GM19397 (cell line): Measurements from ENCODE around the gene POU6F2.

Experiments
- ATAC-seq: cut with Tn5 transposase; IDR thresholded peaks from one replicate; pipeline ENCODE4 v1.9.1; 2021; ENCODE audit warnings: mild to moderate bottlenecking, moderate library complexity; ENCODE audit not compliant: unreplicated experiment

POU6F2 gene

GRCh38 chr7:39062811-39063210 is 85.1 kb downstream of the POU6F2 start:
- ATAC-seq, result no peak

- ATAC-seq, result no peak
Measured at GRCh38 chr7:39069031-39069430, 91.3 kb downstream of the POU6F2 start.

GRCh38 chr7:39069896-39070881 is 92.5 kb downstream of the POU6F2 start:
- ATAC-seq, result no peak

DNA sequence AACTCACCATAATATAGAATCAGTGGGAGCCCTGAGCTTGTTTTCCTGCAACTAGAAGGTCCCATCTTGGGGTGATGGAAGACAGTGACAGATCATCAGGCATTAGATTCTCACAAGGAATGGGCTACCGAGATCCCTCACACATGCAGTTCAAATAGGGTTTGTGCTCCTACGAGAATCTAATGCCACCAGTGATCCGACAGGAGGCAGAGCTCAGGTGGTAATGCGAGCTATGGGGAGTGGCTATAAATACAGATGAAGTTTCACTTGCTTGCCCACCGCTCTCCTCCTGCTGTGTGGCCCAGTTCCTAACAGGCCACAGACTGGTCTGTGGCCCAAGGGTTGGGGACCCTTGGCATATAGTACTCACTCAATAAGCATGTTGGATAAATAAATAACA is 93.4 kb downstream of the POU6F2 start:
- ATAC-seq, result no peak

DNA sequence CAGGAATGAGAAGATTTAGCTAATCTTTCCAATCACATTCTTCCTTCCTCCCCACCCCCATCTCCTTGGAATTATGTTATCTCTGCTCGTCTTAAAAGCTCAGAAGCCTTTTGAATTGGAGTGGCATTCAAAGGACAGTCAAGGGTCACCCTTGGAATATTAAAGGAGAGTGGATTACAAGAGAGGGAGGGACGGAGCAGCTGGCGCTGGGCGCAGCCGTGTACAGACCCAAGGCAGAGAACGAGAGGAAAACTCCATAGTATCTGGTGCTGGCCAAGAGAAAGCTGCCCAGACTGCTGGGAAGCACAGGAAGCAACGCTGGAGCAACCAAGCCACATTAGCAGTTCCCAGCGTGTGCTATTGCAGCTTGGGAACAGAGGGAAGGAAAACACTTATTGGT is 95.7 kb downstream of the POU6F2 start:
- no peak for ATAC-seq

GRCh38 chr7:39075210-39075609 is 97.5 kb downstream of the POU6F2 start:
- ATAC-seq, result no peak

DNA sequence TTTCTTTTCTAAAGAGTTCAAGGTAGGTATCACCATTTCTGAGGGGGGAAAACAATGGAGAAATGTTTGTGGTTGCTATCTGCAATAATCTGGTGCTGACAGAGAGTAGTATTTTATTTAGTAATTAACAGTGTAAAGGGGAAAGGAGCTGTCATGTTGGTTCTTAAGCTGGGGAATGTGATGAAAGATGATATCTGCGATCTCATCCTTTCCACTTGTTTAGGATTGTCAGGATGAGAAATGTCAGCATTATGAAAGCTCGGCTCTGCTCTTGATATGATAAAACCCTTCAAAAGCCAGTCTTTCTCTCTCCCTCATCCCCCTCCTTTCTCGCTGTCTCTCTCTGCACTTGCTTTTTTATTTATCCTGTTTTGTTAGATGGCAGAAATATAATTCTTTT is 106.1 kb downstream of the POU6F2 start:
- no peak for ATAC-seq

DNA sequence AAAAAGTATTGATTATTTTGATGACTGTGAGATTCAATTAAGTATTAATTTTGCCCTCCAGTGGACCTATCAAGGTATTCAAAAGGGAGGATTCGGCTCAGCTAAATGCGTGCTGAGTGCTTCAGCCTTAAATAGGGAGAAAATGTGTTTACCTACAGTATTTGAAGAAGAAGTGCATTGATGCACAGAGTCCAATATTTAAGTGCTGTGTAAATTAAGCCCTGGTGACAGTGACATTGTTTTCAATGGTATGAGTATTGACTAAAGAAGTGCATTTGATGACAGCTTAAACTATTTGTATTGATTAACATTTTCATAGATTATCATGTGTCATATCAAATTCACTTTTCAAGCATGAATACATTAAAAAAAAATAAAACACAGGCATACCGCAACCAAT is 106.6 kb downstream of the POU6F2 start:
- no peak for ATAC-seq

GRCh38 chr7:39085189-39085588 is 107.5 kb downstream of the POU6F2 start:
- ATAC-seq, result no peak

- ATAC-seq, result no peak
Measured at GRCh38 chr7:39085590-39086049, 107.9 kb downstream of the POU6F2 start.

- no peak for ATAC-seq
Measured at GRCh38 chr7:39086638-39087360, 109.1 kb downstream of the POU6F2 start.

- no peak for ATAC-seq
Measured at GRCh38 chr7:39088730-39089593, 111.3 kb downstream of the POU6F2 start.

DNA sequence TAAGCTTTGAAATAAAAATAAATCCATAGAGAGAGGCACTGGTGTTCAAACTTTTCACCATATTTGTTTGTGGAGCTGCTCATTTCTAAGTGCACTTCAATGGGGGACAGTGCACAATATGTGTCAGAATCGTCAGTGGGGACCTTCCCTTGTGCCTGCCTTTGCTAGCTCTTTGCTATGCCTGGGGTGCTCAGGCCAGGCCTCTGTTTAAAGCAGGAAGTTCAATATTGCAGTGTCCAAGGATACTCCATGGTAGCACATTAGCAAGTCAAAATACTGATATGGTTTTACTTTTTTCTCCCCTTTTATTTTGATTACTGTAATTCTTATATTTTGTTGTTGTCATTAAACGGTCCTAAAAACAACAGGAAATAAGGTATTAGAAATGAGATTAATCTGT is 113.4 kb downstream of the POU6F2 start:
- ATAC-seq, result no peak

- no peak for ATAC-seq
Measured at GRCh38 chr7:39091774-39092173, 114.1 kb downstream of the POU6F2 start.

DNA sequence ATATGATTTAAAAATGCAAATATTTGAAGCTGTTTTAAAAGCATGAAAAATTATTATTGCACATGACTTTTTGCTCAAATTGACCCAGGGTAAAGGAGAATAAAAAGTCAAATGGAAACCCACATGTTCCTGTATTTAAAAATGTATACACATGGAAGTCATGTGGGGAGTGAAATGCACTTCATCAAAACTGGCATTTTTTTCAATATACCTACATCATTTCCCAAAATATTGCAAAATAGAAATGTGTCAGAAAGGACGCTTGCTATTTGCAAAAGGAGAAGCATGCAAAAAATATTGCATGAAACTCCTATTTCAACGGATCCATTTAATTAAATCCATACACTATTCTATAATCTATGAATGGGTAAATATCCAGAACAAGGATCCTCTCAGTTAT is 117.0 kb downstream of the POU6F2 start:
- no peak for ATAC-seq

DNA sequence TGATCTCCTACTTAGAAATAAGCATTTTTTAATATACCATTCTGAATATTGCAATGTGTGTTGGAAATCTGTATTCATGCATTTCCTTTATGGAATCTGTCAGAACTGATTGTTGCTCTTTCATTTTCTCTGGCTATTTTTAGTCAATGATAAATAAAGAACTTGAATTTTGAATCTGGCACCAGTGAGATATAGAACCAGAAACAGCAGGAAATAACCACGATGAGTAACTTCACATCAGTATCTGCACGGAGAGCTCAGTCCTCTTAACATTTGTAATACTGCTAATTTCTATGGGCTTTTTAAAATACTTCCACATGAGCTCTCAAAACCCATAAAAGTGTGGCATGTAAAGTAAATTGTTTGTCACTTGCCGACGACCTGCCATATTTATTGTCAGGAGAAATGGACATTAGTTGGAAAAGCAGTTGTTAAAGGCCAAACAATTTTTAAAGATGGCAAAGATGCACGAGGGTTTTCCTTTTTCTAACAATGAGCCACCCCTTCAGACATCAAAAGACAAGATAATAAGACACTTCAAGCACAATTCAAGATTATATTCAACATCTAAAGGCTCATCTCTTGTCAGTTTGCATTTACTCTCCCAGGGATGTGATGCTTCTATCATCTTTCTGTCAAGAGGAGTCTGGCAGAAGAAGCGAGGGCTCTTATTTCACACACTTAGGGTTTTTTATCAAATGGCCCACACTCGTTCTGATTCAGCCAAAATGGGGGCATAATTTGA is 118.3 kb downstream of the POU6F2 start:
- no peak for ATAC-seq

- no peak for ATAC-seq
Measured at GRCh38 chr7:39098506-39098905, 120.8 kb downstream of the POU6F2 start.

GRCh38 chr7:39099146-39099545 is 121.4 kb downstream of the POU6F2 start:
- ATAC-seq, result no peak

DNA sequence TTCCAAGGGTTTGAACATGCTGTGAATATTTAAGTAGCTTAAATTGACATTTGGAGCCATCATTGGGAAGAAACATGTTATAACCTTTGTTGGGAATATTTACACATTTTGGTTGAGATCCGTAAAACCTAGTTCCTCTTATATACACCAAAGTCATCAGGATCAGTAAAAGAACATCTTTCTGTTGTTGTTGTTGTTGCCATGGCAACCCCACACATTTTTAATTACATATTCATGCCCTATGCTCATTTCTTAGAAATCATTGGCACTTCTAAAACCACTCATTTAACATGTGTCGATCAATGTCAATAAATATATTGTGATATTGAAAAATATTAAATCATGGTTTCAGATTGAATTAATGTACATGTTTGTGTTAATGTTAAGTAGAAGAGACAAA is 122.6 kb downstream of the POU6F2 start:
- no peak for ATAC-seq

- ATAC-seq, result no peak
Measured at GRCh38 chr7:39102234-39102633, 124.5 kb downstream of the POU6F2 start.
